ENCODE measurements around the gene ELMO1. TPM values are rescaled to one million over a fixed set of nuclear protein-coding genes. Genes with fewer than 3 reads are reported as not detected.

Gene ELMO1
- total and polyA plus RNA-seq, 2 donors from 2014 or later, result 6.0 to 35.4 TPM

DNA sequence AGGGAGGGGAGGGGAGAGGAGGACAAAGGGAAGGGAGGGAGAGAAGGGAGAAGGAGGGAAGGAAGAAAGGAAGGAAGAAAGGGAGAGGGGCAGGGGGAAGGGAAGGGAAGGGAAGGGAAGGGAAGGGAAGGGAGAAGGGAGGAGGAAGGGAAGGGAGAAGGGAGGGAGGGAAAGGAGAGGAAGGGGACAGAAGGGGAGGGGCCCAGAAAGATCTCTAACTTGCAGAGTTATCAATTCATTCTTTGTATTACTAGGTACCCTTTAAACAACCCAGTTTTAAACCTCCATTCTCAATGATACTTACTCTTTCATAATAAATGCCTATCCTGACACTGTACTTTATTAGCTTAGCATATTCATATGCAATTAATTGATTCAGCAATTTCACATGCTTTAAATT is 192.0 kb downstream of the ELMO1 start:
- Histone ChIP-seq H3K27ac (ENCODE audit: low read depth in 2 of 2, low read length in 2 of 2) (no peak overlapping the region), H3K4me3 (ENCODE audit: low read length in 3 of 3) (no peak overlapping the region), H3K9ac (ENCODE audit: low read length in 3 of 3) (no peak overlapping the region), H3K9me3 (ENCODE audit: control insufficient read depth in 2 of 3, insufficient read depth in 1 of 3, low read length in 3 of 3) (no peaks in the 10 kb centered on the region), H3K4me1 (ENCODE audit: control insufficient read depth in 2 of 3, insufficient read depth in 2 of 3, low read depth in 1 of 3, low read length in 3 of 3) (no peaks in the 10 kb centered on the region), H3K27me3 (ENCODE audit: control insufficient read depth, insufficient read depth, low read length) (peaks cover 2% of the 10 kb centered on the region), H3K36me3 (ENCODE audit: control insufficient read depth in 2 of 3, insufficient read depth in 3 of 3, low read length in 3 of 3) (no peaks in the 10 kb centered on the region)
- no peak for FAIRE-seq
- DNase-seq, result no peak
- TF ChIP-seq, protein P1, sequence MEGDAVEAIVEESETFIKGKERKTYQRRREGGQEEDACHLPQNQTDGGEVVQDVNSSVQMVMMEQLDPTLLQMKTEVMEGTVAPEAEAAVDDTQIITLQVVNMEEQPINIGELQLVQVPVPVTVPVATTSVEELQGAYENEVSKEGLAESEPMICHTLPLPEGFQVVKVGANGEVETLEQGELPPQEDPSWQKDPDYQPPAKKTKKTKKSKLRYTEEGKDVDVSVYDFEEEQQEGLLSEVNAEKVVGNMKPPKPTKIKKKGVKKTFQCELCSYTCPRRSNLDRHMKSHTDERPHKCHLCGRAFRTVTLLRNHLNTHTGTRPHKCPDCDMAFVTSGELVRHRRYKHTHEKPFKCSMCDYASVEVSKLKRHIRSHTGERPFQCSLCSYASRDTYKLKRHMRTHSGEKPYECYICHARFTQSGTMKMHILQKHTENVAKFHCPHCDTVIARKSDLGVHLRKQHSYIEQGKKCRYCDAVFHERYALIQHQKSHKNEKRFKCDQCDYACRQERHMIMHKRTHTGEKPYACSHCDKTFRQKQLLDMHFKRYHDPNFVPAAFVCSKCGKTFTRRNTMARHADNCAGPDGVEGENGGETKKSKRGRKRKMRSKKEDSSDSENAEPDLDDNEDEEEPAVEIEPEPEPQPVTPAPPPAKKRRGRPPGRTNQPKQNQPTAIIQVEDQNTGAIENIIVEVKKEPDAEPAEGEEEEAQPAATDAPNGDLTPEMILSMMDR (IDR thresholded peaks at IDR 0.05; ENCODE audit: borderline replicate concordance, extremely low read depth, insufficient read depth), result no peak
- intact Hi-C loops (cut with DNase I), result no loop called here

- TF ChIP-seq, protein P1 (IDR thresholded peaks at IDR 0.05; ENCODE audit: borderline replicate concordance, extremely low read depth, insufficient read depth), result no peak
- FAIRE-seq, result no peak
- Histone ChIP-seq H3K36me3 (ENCODE audit: control insufficient read depth in 2 of 3, insufficient read depth in 3 of 3, low read length in 3 of 3) (no peaks in the 10 kb centered on the region), H3K4me1 (ENCODE audit: control insufficient read depth in 2 of 3, insufficient read depth in 2 of 3, low read depth in 1 of 3, low read length in 3 of 3) (no peaks in the 10 kb centered on the region), H3K27ac (ENCODE audit: low read depth in 2 of 2, low read length in 2 of 2) (no peak overlapping the region), H3K9ac (ENCODE audit: low read length in 3 of 3) (no peak overlapping the region), H3K9me3 (ENCODE audit: control insufficient read depth in 2 of 3, insufficient read depth in 1 of 3, low read length in 3 of 3) (no peaks in the 10 kb centered on the region), H3K27me3 (ENCODE audit: control insufficient read depth, insufficient read depth, low read length) (peaks cover 2% of the 10 kb centered on the region), H3K4me3 (ENCODE audit: low read length in 3 of 3) (no peak overlapping the region)
- intact Hi-C loops (cut with DNase I), result no loop called here
- DNase-seq, result no peak
These were observed 193.2 kb downstream of the ELMO1 start for GRCh38 chr7:37255327-37255944.

DNA sequence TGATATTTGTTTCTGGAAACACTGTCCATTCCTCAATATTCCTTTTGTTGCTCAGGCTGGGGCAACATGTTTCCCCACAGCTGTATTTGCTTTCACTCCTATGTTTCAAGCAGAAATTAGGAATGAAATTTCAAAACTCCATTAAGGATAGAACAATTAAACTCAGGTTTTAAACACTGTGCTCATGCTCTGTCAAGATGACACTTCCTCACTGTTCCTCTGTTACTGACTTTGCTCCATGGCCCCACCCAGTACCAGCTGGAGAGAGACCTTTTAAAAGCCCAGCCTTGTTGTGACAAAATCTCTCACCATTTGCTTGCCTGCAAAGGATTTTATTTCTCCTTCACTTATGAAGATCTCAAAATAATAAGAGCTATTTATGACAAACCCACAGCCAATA is 197.4 kb downstream of the ELMO1 start:
- no peaks in the 10 kb centered on the region for H3K4me1 ChIP-seq (ENCODE audit: control insufficient read depth in 2 of 3, insufficient read depth in 2 of 3, low read depth in 1 of 3, low read length in 3 of 3)
- TF ChIP-seq, protein P1 (IDR thresholded peaks at IDR 0.05; ENCODE audit: borderline replicate concordance, extremely low read depth, insufficient read depth), result no peak
- H3K27ac ChIP-seq (ENCODE audit: low read depth in 2 of 2, low read length in 2 of 2), result no peak overlapping the region
- intact Hi-C loops (cut with DNase I), result no loop called here
- no peaks in the 10 kb centered on the region for H3K9me3 ChIP-seq (ENCODE audit: control insufficient read depth in 2 of 3, insufficient read depth in 1 of 3, low read length in 3 of 3)
- H3K36me3 ChIP-seq (ENCODE audit: control insufficient read depth in 2 of 3, insufficient read depth in 3 of 3, low read length in 3 of 3), result no peaks in the 10 kb centered on the region
- DNase-seq (no peak), FAIRE-seq (no peak)
- H3K4me3 ChIP-seq (ENCODE audit: low read length in 3 of 3), result no peak overlapping the region
- no peaks in the 10 kb centered on the region for H3K27me3 ChIP-seq (ENCODE audit: control insufficient read depth, insufficient read depth, low read length)
- H3K9ac ChIP-seq (ENCODE audit: low read length in 3 of 3), result no peak overlapping the region

- Histone ChIP-seq H3K36me3 (ENCODE audit: control insufficient read depth in 2 of 3, insufficient read depth in 3 of 3, low read length in 3 of 3) (no peaks in the 10 kb centered on the region), H3K4me3 (ENCODE audit: low read length in 3 of 3) (no peak overlapping the region), H3K27ac (ENCODE audit: low read depth in 2 of 2, low read length in 2 of 2) (no peak overlapping the region), H3K4me1 (ENCODE audit: control insufficient read depth in 2 of 3, insufficient read depth in 2 of 3, low read depth in 1 of 3, low read length in 3 of 3) (no peaks in the 10 kb centered on the region), H3K9ac (ENCODE audit: low read length in 3 of 3) (no peak overlapping the region), H3K27me3 (ENCODE audit: control insufficient read depth, insufficient read depth, low read length) (no peaks in the 10 kb centered on the region), H3K9me3 (ENCODE audit: control insufficient read depth in 2 of 3, insufficient read depth in 1 of 3, low read length in 3 of 3) (no peaks in the 10 kb centered on the region)
- intact Hi-C loops (cut with DNase I), result no loop called here
- DNase-seq (no peak), FAIRE-seq (no peak)
- TF ChIP-seq, protein P1 (IDR thresholded peaks at IDR 0.05; ENCODE audit: borderline replicate concordance, extremely low read depth, insufficient read depth), result no peak
These were observed 199.4 kb downstream of the ELMO1 start for GRCh38 chr7:37249240-37249639.

Measured in kidney (tissue), 14 donors.